Duodenal mucosa (tissue), 2 donors: ENCODE results near the gene DLGAP4.

Experiments used
- H3K27ac ChIP-seq: one replicate; pipeline ENCODE4 v1.7.0; 2013; ENCODE audit warnings: low read depth, low read length
- H3K27me3 ChIP-seq, 2 donors: one replicate each; pipeline ENCODE4 v1.7.0; 2013; ENCODE audit warnings: low read length in 2 of 2, control low read depth in 1 of 2; ENCODE audit not compliant: insufficient read depth in 2 of 2, control insufficient read depth in 1 of 2
- H3K36me3 ChIP-seq, 2 donors: one replicate each; pipeline ENCODE4 v1.7.0; 2013; ENCODE audit warnings: low read length in 2 of 2, control low read depth in 1 of 2; ENCODE audit not compliant: insufficient read depth in 2 of 2, control insufficient read depth in 1 of 2
- H3K4me1 ChIP-seq, 2 donors: one replicate each; pipeline ENCODE4 v1.7.0; 2013; ENCODE audit warnings: low read length in 2 of 2, control low read depth in 1 of 2; ENCODE audit not compliant: insufficient read depth in 2 of 2, control insufficient read depth in 1 of 2
- H3K4me3 ChIP-seq, 2 donors: one replicate each; pipeline ENCODE4 v1.7.0; 2013; ENCODE audit warnings: low read length in 2 of 2, low read depth in 1 of 2
- H3K9ac ChIP-seq, 2 donors: one replicate each; pipeline ENCODE4 v1.7.0; 2013; ENCODE audit warnings: low read length in 2 of 2, low read depth in 1 of 2
- H3K9me3 ChIP-seq, 2 donors: one replicate each; pipeline ENCODE4 v1.7.0; 2013; ENCODE audit warnings: low read length in 2 of 2, control low read depth in 1 of 2; ENCODE audit not compliant: control insufficient read depth in 1 of 2

Gene DLGAP4

DNA sequence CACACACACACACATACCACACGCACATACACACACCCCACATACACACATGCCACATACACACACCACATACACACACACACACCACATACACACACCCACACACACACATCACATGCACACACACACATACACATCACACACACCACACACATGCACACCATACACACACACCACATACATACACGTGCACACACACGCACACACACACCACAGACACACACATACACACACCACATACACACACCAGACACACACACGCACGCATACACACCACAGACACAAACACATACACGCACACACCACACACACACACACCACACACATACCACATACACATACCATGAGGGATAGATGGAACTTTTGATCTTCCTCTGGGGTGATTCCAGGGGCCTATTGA lies 90.2 kb downstream of the DLGAP4 start:
- no peak overlapping the region for H3K27ac ChIP-seq
- no peaks in the 10 kb centered on the region for H3K9me3 ChIP-seq
- no peak overlapping the region for H3K9ac ChIP-seq
- no peaks in the 10 kb centered on the region for H3K36me3 ChIP-seq
- H3K27me3 ChIP-seq: peaks cover 0 to 3% of the 10 kb centered on the region in 2 donors
- no peak overlapping the region for H3K4me3 ChIP-seq
- no peaks in the 10 kb centered on the region for H3K4me1 ChIP-seq

DNA sequence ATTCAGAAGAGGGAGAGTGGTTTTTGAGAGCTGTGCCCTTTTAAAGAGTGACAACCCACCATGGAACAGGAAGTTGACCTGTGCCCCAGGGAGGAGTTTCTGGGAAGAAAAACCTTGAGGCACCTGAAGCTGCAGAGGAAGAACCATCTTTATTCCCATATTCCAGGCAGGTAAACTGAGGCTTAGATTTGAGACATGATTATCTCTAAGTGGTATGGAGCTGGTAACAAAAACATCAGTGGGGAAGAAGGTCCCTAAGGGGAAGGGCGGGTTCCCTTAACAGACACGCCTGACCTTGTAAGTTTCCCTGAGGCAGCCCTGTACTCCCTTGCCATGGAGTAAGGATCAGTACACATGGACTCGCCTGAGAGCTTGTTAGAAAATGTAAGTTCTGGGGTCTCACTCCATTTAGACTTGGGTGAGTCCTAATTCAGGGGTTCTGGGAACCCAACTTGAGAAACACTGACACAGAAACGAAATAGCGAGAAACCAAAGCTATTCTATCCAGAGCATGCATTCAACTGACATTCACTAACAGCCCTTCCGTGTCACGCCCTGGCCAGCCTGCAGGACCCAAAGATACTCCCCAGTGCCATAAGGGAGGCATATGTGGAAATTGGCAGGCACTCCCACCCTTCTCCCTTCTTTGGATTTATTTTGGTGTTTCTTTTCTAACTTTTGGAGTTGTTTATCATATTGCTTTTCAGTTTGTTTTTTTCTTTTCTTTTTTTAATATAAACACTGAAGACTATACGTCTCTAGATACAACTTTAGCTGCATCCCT lies 90.9 kb downstream of the DLGAP4 start:
- H3K9me3 ChIP-seq: no peaks in the 10 kb centered on the region
- H3K4me3 ChIP-seq: no peak overlapping the region
- H3K9ac ChIP-seq: no peak overlapping the region
- H3K27ac ChIP-seq: no peak overlapping the region
- H3K4me1 ChIP-seq: no peaks in the 10 kb centered on the region
- H3K36me3 ChIP-seq: no peaks in the 10 kb centered on the region
- H3K27me3 ChIP-seq: peaks cover 0 to 6% of the 10 kb centered on the region in 2 donors

DNA sequence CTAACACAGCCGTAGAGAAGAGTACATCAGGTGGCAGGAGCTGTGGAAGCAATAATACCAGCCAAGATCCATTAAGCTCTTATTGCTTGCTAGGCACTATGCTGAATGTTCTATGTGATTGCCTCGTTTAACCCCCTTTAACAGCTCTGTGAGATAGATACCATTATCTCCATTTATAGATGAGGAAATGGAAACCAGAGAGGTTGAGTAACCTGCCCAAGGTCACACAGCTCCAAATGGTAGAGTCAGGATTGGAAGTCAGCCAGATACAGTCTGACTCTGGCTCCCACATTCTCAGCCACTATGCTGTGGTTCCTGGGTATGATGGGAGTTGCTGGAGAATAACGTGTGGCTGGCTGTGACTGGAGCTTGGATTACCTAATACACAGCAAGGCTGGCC lies 92.4 kb downstream of the DLGAP4 start:
- no peak overlapping the region for H3K9ac ChIP-seq
- peaks cover 0 to 5% of the 10 kb centered on the region in 2 donors for H3K27me3 ChIP-seq
- H3K27ac ChIP-seq: no peak overlapping the region
- no peaks in the 10 kb centered on the region for H3K36me3 ChIP-seq
- no peaks in the 10 kb centered on the region for H3K4me1 ChIP-seq
- H3K9me3 ChIP-seq: no peaks in the 10 kb centered on the region
- H3K4me3 ChIP-seq: no peak overlapping the region

DNA sequence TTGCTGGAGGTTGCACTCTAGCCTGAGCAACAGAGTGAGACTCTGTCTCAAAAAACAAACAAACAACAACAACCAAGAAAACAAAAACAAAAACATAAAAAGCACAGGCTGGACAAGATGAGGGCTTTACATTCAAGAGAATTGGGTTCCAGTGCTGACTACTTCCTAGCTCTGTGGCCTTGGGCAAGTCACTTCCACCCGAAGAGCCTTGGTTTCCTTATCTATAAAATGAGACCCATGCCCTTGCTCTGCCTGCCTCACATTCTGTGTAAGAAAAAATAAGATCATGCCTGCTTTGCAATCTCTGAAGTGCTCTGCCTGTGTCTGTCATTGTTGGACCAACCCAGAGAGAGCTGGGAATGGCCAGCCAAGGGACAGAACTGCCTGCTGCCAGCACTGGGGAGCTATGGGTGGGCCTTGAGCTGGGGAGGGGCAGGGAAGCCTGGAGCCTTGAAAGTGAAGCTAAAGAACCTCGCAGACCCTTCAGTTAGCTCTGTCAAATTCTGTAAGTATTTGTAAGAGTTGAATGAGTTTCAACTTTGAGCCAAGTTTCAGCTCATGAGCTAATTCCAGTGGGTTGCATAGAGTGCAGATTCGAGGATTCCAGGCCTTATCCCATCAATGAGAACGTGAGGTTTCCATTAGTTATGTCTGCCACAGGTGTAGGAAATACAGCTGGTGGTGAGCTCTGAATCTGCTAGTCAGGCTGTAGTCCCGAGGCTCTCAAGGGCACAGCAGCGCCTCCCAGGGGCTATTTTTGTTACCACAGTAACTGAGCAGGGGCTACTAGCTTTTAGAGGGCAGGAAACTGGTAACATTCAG lies 93.2 kb downstream of the DLGAP4 start:
- peaks cover 0 to 5% of the 10 kb centered on the region in 2 donors for H3K27me3 ChIP-seq
- H3K27ac ChIP-seq: no peak overlapping the region
- no peak overlapping the region for H3K9ac ChIP-seq
- H3K9me3 ChIP-seq: no peaks in the 10 kb centered on the region
- H3K4me3 ChIP-seq: no peak overlapping the region
- H3K4me1 ChIP-seq: no peaks in the 10 kb centered on the region
- no peaks in the 10 kb centered on the region for H3K36me3 ChIP-seq

DNA sequence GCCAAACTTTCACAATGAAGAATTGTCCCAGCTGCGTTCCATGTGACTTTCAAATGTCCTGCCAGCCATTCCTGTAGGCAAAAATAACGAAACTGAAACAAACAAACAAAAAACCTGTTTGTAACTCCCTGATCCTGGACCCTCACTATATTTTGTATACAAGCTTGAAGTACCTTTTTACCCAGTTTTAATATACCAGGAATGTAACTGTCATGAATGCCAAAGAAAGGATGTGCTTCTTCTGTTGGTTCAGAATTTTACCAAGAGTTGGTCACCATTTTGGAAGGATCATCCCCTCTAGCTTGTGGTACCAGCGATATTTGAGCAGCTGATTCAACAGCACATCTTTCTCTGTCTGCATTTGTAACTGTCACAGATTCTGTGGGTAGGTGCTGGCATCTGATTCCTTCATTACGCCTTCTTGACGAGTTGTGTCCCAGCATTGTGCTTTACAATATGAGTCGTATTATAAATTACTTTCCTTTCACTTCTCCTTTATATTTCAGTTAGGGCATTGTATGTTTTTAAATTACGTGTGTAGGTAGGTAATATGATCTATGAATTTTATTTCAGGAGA lies 93.9 kb downstream of the DLGAP4 start:
- Histone ChIP-seq H3K4me3 (no peak overlapping the region), H3K4me1 (no peaks in the 10 kb centered on the region), H3K27me3 (peaks cover 0 to 5% of the 10 kb centered on the region in 2 donors), H3K9ac (no peak overlapping the region), H3K9me3 (no peaks in the 10 kb centered on the region), H3K36me3 (no peaks in the 10 kb centered on the region), H3K27ac (no peak overlapping the region)

DNA sequence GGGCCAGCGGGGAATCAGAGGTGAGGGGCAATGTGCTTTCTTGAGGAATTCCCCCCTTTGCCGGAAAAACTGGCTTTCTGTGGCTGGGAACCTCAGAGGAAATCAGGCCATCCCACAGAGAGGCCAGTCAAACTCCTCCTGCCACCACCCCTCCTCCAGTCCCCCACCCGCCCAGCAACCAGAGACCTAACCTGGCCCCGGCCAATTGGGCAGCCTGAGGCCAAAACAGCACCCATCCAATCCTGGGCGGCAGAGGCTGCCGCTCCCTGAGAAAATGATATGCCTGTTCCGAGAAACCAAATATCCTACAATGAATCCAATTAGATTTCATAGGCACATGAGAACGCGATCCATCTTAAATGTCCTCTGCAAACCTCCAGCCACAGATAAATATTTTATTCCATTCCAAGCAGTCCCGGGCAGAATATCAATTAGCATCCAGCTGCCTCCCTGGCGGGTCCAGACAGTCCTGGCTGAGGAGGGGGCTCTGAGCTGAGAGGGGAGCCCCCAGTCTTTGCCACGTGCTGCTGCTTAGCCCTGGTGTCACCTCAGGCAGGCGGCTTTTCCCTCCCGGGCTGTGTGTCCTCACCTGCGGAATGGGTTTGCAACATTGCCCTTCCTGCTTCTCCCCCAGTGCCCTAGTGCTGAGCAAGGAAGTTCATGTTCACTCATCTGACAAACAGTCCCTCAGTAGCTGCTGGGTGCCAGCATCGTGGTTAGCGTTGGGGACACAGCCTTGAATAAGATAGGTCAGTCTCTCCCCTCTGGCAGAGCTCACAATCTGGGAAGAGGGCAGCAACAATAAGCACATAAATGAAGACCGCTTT lies 95.0 kb downstream of the DLGAP4 start:
- Histone ChIP-seq H3K4me3 (no peak overlapping the region), H3K27ac (no peak overlapping the region), H3K9ac (no peak overlapping the region), H3K36me3 (no peaks in the 10 kb centered on the region), H3K9me3 (no peaks in the 10 kb centered on the region), H3K4me1 (no peaks in the 10 kb centered on the region), H3K27me3 (peaks cover 0 to 5% of the 10 kb centered on the region in 2 donors)

DNA sequence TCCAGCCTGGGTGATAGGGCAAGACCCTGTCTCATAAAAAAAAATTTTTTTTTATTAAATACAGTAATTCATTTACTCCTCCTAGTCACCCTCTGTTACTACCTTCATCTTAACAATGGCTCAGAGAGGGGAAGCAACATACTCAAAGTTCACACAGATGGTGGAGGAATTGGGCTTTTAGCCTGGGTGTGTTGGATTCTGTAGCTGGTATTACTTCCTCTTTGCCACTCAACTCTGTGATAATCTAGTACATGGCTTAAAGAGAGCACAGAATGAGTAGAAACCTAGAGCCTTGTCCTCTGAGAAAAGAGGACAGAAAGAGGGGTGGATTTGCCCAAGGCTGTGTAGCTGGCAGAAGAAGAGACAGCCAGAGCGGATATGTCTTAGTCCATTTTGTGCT lies 96.6 kb downstream of the DLGAP4 start:
- Histone ChIP-seq H3K9ac (no peak overlapping the region), H3K27ac (no peak overlapping the region), H3K27me3 (peaks cover 0 to 5% of the 10 kb centered on the region in 2 donors), H3K36me3 (no peaks in the 10 kb centered on the region), H3K4me1 (no peaks in the 10 kb centered on the region), H3K9me3 (no peaks in the 10 kb centered on the region), H3K4me3 (no peak overlapping the region)

DNA sequence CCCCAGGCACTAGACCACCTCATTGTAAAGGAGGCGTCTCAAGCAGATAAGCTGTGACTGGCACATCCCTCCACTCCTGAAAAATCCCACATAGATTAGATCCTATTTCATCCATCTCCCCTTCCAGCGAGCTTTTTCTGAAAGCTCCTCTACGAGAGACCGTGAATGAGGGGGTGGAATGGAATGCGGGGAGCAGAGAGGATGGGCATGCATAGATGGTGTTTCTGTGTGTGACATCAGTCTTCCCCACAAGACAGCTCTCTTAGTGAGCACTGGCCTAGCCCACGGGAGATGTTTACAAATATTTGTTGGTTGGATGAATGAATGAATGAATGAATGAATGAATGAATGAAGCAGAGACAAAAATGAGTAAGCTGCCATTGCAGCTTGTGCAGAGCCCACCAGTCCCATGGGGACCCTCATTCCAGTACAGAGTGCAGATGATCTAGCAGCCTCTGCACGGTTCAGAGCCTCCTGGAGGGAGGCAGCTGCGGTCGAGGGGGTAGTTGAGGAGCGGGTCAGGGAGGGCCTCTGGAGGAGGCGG lies 98.4 kb downstream of the DLGAP4 start:
- Histone ChIP-seq H3K9me3 (no peaks in the 10 kb centered on the region), H3K27ac (no peak overlapping the region), H3K4me3 (no peak overlapping the region), H3K36me3 (no peaks in the 10 kb centered on the region), H3K4me1 (no peaks in the 10 kb centered on the region), H3K9ac (no peak overlapping the region), H3K27me3 (peaks cover 0 to 5% of the 10 kb centered on the region in 2 donors)

DNA sequence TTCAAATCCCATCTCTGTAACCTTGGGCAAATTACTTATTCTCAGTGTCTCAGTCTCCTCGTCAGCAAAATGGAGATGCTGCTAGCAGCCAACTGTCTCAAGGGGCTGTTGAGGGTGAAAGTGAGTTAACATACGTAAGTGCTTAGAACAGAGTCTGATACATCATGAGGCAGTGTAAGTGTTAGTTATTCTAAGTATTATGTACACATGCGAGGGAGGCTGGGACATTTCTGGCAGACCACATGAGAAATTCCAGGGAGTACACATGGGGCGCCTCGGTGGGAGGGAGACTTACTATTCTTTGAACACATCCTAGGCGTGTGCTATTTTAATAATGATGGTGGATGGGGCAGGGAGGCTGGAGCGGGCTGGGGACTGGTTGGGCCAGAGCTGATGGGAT lies 99.1 kb downstream of the DLGAP4 start:
- Histone ChIP-seq H3K4me3 (no peak overlapping the region), H3K4me1 (no peaks in the 10 kb centered on the region), H3K9ac (no peak overlapping the region), H3K9me3 (no peaks in the 10 kb centered on the region), H3K36me3 (no peaks in the 10 kb centered on the region), H3K27ac (no peak overlapping the region), H3K27me3 (peaks cover 0 to 5% of the 10 kb centered on the region in 2 donors)
